ENCODE measurements around the gene CPPED1. TPM values are rescaled to one million over a fixed set of nuclear protein-coding genes. Genes with fewer than 3 reads are reported as not detected.

The CPPED1 gene
- total RNA-seq, 1 donor: 40.0 TPM

DNA sequence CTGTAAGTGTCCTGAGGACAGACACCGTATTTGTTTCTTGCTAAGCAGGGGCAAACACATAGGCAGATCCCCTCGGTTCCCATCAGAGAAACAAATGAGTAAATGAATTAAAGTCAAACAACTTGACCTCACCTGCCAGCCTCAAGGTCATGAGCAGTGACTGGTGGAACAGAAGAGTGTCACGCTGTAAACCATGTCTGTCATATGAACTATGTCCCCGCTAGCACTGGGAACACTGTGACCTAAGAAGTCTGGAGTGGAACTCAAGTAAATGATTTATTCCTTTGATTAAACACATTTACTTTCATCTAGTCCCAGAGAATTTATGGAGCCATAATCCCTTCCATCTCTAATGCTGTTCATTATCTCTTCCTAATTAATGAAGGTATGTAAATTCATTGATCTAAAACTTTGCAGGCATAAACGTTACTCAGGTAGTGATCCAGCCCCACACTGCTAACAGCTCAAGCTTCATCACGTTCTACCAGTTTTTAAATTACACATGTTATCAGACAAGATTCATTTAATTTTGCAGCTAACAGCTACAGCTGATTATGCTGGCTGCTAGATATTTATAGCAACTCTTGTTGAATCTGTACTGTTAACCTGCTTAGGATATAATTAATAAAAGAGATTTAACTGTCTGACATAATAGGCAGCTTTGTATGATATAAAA is 38.7 kb downstream of the CPPED1 start:
- Histone ChIP-seq H3K9me3 (ENCODE audit: low read depth, low read length) (no peaks in the 10 kb centered on the region), H3K4me1 (ENCODE audit: insufficient read depth, low read length) (no peaks in the 10 kb centered on the region), H3K27me3 (ENCODE audit: insufficient read depth, low read length) (no peaks in the 10 kb centered on the region), H3K4me3 (ENCODE audit: low read length) (no peak overlapping the region)

DNA sequence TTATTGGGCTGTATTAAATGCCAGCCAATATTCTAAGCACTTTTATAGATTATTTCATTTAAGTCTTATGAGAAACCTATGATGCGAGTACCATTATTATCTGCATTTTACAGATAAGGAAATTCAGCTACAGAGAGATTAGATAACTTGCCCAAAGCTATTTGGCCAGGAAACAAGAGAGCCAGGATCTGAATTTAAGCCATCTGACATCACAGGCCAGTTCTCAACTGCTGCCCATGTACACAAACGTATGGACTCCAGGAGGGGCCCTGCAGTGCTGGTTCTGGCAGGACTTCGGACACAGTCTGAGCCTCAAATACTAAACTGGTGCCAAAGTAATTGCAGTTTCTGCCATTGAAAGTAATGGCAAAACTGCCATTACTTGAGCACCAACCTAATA is 40.2 kb downstream of the CPPED1 start:
- H3K27me3 ChIP-seq (ENCODE audit: insufficient read depth, low read length): no peaks in the 10 kb centered on the region
- H3K4me3 ChIP-seq (ENCODE audit: low read length): no peak overlapping the region
- H3K4me1 ChIP-seq (ENCODE audit: insufficient read depth, low read length): no peaks in the 10 kb centered on the region
- H3K9me3 ChIP-seq (ENCODE audit: low read depth, low read length): no peaks in the 10 kb centered on the region

DNA sequence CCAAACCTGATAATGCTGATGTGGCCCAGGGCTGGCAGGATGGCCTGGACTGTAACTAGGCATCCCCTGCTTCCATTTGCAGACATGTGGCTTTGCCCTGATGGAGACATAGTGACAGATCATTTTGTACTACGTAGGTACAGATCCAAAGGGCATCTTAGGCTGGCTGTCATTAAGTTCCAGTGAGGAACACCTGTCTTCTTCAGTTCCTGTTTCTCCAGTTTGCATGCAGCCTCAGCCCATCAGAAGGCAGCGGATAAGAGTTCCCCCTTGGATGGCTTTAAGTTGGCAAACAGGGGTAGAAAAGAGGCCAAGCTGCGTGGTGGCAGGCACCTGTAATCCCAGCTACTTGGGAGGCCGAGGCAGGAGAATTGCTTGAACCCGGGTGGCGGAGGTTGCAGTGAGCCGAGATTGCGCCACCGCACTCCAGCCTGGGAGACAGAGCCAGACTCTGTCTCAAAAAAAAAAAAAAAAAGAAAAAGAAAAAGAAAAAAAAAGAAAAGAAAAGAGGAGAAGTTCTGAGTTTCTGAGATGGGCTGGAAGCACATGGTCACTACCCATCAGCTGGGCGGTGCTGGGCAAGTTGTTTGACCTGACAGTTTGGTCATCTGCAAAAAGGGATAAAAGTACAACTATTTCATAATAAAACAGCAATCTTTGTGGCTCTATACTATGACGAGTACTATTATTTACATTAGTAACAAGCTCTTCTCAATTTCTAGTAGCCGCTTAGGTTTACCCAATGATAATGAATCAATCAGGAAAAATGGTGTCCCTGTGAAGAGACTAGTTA is 42.7 kb downstream of the CPPED1 start:
- H3K4me1 ChIP-seq (ENCODE audit: insufficient read depth, low read length): no peaks in the 10 kb centered on the region
- no peaks in the 10 kb centered on the region for H3K9me3 ChIP-seq (ENCODE audit: low read depth, low read length)
- H3K27me3 ChIP-seq (ENCODE audit: insufficient read depth, low read length): no peaks in the 10 kb centered on the region
- no peak overlapping the region for H3K4me3 ChIP-seq (ENCODE audit: low read length)

DNA sequence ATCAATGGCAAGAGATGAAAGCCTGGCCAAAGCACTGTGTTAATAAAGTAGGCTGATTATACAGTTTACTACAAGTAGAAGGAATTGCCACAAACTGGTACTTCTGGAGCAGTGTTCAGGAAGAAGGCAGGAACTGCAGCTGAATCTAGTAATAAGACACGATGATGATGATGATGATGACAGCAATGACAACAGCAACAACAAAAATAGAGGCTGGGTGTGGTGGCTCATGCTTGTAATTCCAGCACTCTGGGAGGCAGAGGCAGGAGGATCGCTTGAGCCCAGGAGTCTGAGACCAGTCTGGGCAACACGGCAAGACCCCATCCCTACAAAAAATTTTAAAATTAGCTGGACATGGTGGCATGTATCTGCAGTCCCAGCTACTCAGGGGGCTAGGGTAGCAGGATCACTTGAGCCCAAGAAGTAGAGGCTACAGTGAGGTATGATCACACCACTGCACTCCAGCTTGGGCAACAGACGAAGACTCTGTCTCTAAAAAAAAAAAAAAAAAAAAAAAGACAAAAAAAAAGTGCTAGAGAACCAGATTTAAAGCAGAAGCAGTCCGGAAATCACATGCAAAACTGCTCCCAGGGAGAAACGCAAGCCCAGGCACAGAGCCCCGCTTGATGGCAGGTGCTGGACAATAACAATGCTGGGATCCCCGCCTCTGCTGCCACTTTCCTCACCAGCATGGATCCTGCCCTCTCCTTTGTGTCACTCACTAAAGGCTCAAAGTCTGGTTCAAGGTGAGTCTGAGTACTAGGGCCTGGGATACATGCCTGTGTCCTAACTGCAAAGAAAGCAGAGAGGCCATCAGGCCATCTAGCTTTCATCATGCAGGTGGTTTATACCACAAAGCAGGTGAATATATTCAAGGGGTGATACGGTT is 44.8 kb downstream of the CPPED1 start:
- Histone ChIP-seq H3K27me3 (ENCODE audit: insufficient read depth, low read length) (no peaks in the 10 kb centered on the region), H3K4me1 (ENCODE audit: insufficient read depth, low read length) (no peaks in the 10 kb centered on the region), H3K4me3 (ENCODE audit: low read length) (no peak overlapping the region), H3K9me3 (ENCODE audit: low read depth, low read length) (no peaks in the 10 kb centered on the region)

DNA sequence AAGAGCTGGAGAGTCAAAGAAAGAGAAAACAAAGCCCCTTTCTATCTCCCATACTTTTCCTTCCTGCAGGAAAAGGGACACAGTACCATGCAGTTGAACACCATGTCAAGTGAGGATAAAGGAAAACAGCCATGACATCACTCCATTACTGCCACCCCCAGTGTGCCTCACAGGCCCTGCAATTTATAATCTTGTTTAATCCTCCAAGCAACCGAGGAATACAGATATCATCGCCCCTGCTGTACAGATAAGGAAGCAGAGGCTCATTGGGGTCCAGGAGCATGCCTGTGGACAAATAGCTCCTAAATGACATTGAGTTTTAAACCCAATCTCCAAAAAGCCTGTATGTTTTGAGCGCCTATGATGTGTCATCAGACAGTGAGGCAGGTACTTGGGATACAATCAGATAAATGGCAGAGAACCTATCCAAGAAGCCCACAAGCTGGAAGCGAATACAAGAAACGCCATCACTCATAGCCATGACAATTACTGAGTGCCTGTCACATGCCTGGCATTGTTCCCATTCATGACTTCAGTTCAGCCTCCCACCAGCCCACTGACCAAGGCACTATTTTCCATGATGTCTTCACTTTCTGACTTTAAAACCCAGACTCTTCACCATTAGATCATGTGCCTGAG is 45.5 kb downstream of the CPPED1 start:
- H3K4me3 ChIP-seq (ENCODE audit: low read length): no peak overlapping the region
- H3K27me3 ChIP-seq (ENCODE audit: insufficient read depth, low read length): no peaks in the 10 kb centered on the region
- H3K9me3 ChIP-seq (ENCODE audit: low read depth, low read length): no peaks in the 10 kb centered on the region
- H3K4me1 ChIP-seq (ENCODE audit: insufficient read depth, low read length): no peaks in the 10 kb centered on the region

DNA sequence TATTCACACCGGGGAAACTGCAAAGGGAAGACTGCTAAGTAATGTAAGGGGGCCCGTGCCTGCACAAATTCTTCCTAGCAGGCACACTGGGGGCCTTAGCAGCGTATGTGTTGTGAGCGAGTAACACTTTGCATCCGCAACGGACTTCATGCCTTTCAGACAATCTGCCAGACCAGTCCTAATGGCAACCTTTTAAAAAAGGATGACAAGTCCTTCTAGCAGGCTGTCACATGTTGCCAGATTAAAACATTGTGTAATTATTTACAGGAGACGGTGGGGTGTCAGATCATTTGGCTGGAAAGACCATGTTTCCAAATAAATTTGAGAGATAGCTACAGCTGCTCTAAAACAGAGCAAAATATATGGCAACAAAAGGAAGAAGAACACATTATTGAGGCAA is 46.1 kb downstream of the CPPED1 start:
- H3K9me3 ChIP-seq (ENCODE audit: low read depth, low read length): no peaks in the 10 kb centered on the region
- no peak overlapping the region for H3K4me3 ChIP-seq (ENCODE audit: low read length)
- H3K27me3 ChIP-seq (ENCODE audit: insufficient read depth, low read length): no peaks in the 10 kb centered on the region
- H3K4me1 ChIP-seq (ENCODE audit: insufficient read depth, low read length): no peaks in the 10 kb centered on the region

DNA sequence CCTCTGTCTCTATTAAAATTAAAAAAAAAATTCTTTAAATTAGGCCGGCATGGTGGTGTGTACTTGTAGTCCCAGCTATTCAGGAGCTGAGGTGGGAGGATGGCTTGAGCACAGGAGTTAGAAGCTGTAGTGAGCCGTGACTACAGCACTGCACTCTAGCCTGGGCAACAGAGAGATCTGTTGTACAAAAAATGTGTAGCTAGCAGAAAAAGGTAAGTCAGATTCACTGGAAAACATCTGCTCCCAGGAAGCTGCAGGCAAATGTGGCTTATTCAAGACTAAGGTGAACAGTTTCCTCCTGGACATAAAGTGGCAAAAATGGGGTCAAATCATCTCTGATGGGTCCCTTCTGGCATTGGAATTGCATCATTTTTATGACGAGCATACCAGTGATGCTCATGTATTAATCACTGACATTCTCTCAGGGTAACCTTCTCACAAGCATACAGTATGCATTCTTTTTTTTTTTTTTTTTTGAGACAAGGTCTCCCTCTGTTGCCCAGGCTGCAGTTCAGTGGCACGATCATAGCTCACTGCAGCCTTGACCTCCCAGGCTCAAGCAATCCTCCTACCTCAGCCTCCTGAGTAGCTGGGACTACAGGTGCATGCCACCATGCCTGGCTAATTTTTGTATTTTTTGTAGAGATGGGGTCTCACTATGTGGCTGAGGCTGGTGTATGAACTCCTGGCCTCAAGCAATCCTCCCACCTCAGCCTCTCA is 48.7 kb downstream of the CPPED1 start:
- Histone ChIP-seq H3K27me3 (ENCODE audit: insufficient read depth, low read length) (no peaks in the 10 kb centered on the region), H3K9me3 (ENCODE audit: low read depth, low read length) (no peaks in the 10 kb centered on the region), H3K4me3 (ENCODE audit: low read length) (no peak overlapping the region), H3K4me1 (ENCODE audit: insufficient read depth, low read length) (no peaks in the 10 kb centered on the region)

DNA sequence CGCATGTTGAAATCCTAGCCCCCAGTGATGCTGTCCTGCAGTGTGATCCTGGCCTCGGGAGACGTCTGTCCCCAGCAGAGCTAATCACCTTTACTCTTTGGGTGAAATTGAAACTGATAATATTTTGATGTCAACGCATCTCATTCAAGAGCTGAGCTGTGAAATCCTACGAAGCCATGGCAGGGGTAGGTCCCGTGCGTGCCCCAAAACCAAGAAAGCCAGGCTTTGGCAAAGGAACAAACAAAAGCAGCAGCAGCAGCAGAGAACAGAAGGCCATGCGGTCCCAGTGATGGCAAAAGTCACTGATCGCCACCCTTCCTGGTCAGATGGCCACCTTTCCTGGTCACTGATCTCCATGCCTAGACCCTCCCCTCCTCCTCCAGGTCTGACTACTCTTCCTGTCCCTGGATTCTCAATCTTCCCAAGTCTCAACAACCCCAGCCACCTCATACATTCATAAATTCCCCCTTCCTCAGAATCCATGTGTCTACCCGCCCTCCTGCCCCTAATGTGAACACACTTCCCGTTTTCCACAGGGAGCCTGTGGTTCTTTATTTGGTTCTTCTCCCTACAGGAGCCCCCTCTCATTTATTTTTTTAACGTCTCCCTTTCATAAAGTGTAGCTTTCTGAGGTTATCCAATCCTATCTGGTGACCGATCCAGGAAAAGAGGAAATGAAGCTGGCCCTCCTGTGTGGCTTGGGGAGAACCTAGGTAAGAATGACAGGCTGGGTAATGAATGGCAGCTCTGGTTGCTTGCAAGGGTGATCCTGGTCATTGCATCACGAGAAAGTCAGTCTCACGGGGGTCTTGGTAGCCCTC is 50.3 kb downstream of the CPPED1 start:
- no peaks in the 10 kb centered on the region for H3K27me3 ChIP-seq (ENCODE audit: insufficient read depth, low read length)
- no peaks in the 10 kb centered on the region for H3K4me1 ChIP-seq (ENCODE audit: insufficient read depth, low read length)
- H3K9me3 ChIP-seq (ENCODE audit: low read depth, low read length): no peaks in the 10 kb centered on the region
- H3K4me3 ChIP-seq (ENCODE audit: low read length): no peak overlapping the region

DNA sequence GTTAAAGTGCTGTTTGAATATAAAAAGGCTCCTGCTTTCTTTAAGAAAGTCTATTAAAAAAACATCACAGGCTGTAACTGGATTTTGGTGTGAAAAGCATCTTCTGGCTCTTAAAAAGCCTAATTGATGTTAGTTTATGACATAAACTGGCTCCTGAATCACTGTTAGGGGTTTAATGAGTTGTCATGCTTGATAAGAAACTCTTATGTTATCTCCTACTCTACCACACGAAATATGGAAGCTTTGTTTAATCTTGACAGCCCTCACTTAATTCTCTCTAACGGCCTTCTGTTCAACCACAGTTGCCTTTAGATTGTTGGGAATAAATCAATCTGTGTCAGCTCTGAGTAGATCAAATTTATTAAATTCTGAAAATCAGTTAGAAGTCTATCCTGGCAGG is 51.5 kb downstream of the CPPED1 start:
- no peaks in the 10 kb centered on the region for H3K27me3 ChIP-seq (ENCODE audit: insufficient read depth, low read length)

DNA sequence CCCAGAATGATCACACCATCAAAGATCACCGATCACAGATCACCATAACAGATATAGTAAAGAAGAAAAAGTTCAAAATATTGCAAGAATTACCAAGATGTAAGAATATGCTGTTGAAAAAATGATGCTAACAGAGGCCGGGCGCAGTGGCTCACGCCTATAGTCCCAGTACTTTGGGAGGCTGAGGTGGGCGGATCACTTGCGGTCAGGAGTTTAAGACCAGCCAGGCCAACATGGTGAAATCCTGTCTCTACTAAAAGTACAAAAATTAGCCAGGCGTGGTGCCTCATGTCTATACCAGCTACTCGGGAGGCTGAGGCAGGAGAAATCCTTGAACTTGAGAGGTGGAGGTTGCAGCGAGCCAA is 53.2 kb downstream of the CPPED1 start:
- no peaks in the 10 kb centered on the region for H3K9me3 ChIP-seq (ENCODE audit: low read depth, low read length)
- H3K4me3 ChIP-seq (ENCODE audit: low read length): no peak overlapping the region
- H3K4me1 ChIP-seq (ENCODE audit: insufficient read depth, low read length): no peaks in the 10 kb centered on the region
- H3K27me3 ChIP-seq (ENCODE audit: insufficient read depth, low read length): no peaks in the 10 kb centered on the region

More for the DNA sequence above, 51.5 kb downstream of the CPPED1 start:
- Histone ChIP-seq H3K4me1 (ENCODE audit: insufficient read depth, low read length) (no peaks in the 10 kb centered on the region), H3K9me3 (ENCODE audit: low read depth, low read length) (no peaks in the 10 kb centered on the region), H3K4me3 (ENCODE audit: low read length) (no peak overlapping the region)

DNA sequence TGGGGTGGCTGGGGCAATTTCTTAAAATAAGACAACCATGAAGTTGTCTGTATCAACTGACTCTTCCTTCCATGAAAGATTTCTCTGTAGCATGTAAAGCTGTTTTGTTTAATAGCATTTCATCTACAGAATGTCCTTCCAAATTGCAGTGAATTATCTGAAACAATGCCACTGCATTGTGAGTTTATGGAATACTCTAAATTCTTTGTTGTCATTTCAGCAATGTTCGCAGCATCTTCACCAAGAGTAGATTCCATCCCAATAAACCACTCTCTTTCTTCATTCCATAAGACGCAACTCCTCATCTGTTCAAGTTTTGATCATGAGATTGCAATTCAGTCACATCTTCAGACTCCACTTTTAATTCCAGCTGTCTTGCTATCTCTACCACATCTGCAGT is 54.6 kb downstream of the CPPED1 start:
- Histone ChIP-seq H3K27me3 (ENCODE audit: insufficient read depth, low read length) (no peaks in the 10 kb centered on the region), H3K4me3 (ENCODE audit: low read length) (no peak overlapping the region), H3K4me1 (ENCODE audit: insufficient read depth, low read length) (no peaks in the 10 kb centered on the region), H3K9me3 (ENCODE audit: low read depth, low read length) (no peaks in the 10 kb centered on the region)

DNA sequence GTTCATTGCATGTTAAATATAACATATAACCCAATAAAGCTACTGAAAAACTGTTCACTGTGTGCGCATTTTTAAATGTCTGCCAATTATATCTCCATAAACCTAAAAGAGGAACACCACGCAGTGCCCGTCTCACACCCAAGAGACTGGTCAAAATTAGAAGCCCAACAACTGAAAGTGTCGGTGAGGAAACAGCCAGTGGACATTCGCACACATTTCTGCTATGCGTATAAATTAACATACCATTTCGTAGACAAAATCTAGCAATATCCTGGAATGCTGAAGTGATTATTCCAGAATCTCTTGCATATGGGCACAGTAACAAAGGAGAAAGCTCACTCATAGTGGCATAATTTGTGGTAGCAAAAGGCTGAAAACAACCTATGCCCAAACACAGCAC is 55.9 kb downstream of the CPPED1 start:
- Histone ChIP-seq H3K9me3 (ENCODE audit: low read depth, low read length) (no peaks in the 10 kb centered on the region), H3K4me1 (ENCODE audit: insufficient read depth, low read length) (no peaks in the 10 kb centered on the region), H3K4me3 (ENCODE audit: low read length) (no peak overlapping the region), H3K27me3 (ENCODE audit: insufficient read depth, low read length) (no peaks in the 10 kb centered on the region)

DNA sequence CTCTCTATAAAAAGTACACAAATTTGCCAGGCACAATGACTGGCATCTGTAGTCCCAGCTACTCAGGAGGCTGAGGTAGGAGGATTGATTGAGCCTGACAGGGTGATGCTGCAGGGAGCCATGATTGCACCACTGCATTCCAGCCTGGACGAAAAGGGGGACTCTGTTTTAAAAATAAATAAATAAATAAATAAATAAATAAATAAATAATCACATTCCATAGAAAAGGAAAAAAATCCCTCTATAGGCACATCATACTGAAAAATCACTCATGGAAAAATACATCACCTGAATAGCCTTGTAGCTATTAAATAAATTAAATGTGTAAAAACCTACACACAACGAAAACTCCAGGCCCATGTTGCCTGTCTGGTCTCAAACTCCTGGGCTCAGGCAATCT is 56.4 kb downstream of the CPPED1 start:
- Histone ChIP-seq H3K9me3 (ENCODE audit: low read depth, low read length) (no peaks in the 10 kb centered on the region), H3K4me1 (ENCODE audit: insufficient read depth, low read length) (no peaks in the 10 kb centered on the region), H3K4me3 (ENCODE audit: low read length) (no peak overlapping the region), H3K27me3 (ENCODE audit: insufficient read depth, low read length) (no peaks in the 10 kb centered on the region)

DNA sequence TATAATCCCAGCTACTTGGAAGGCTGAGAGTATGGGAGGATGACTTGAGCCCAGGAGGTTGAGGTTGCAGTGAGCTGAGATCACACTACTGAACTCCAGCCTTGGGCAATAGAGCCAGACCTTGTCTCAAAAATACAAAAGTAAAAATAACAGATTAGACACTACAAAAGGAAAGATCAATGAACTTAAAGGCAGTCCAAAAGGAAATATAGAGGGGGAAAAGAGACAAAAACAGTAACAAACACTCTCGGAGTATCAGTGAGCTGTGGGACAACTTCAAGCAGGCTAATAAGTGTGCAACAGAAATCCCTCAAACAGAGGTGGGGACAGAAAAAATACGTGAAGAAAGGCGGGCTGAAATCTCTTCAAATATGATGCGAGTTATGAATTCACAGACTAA is 58.8 kb downstream of the CPPED1 start:
- Histone ChIP-seq H3K9me3 (ENCODE audit: low read depth, low read length) (no peaks in the 10 kb centered on the region), H3K27me3 (ENCODE audit: insufficient read depth, low read length) (no peaks in the 10 kb centered on the region), H3K4me3 (ENCODE audit: low read length) (no peak overlapping the region), H3K4me1 (ENCODE audit: insufficient read depth, low read length) (no peaks in the 10 kb centered on the region)

All from mononuclear cell (primary cell).